Sigmoid colon (tissue), 4 donors: ENCODE data around the gene MEIOB.

ENCODE experiments used
- CTCF ChIP-seq, 4 experiments: fragments of 450-650 bp in 3 of 4; fragments of 200-600 bp in 1 of 4; IDR thresholded peaks; one replicate each; pipeline ENCODE4 v1.5.1; 2016 to 2019; ENCODE audit warnings: antibody characterized with exemption in 4 of 4, mild to moderate bottlenecking in 3 of 4, moderate library complexity in 2 of 4
- EP300 ChIP-seq, 4 donors: sonication (generic); formaldehyde crosslinking; IDR thresholded peaks; one replicate each; pipeline ENCODE4 v1.6.1; 2017; ENCODE audit warnings: antibody characterized with exemption in 4 of 4
- POLR2A ChIP-seq, 2 donors: fragments of 450-650 bp; IDR thresholded peaks; one replicate each; pipeline ENCODE4 v1.6.1; 2016; ENCODE audit warnings: antibody characterized with exemption in 2 of 2, mild to moderate bottlenecking in 2 of 2, moderate library complexity in 2 of 2
- POLR2AphosphoS5 ChIP-seq, 4 donors: sonication (generic); formaldehyde crosslinking; IDR thresholded peaks; one replicate each; pipeline ENCODE4 v1.6.1; 2017; ENCODE audit warnings: antibody characterized with exemption in 4 of 4

- TF ChIP-seq CTCF (IDR thresholded peaks at IDR 0.05) (no peak), POLR2AphosphoS5 (IDR thresholded peaks at IDR 0.05) (no peak), EP300 (IDR thresholded peaks at IDR 0.05) (no peak), POLR2A (IDR thresholded peaks at IDR 0.05) (no peak)
These were observed 24.1 kb upstream of the MEIOB start for GRCh38 chr16:1895949-1896675.
